DND-41 (cell line): ENCODE measurements around the gene KLHDC8B.

Source experiments
- CTCF ChIP-seq: IDR thresholded peaks from 2 replicates; pipeline ENCODE4 v1.5.1; 2012; ENCODE audit warnings: borderline replicate concordance, low read length, moderate library complexity, mild to moderate bottlenecking; ENCODE audit not compliant: poor library complexity, severe bottlenecking; ENCODE audit errors: extremely low read depth
- EZH2 ChIP-seq: IDR thresholded peaks from 3 replicates; pipeline ENCODE4 v1.6.1; 2012; ENCODE audit warnings: borderline replicate concordance, low read depth, mild to moderate bottlenecking, moderate library complexity, low read length, inconsistent platforms; ENCODE audit not compliant: severe bottlenecking

GRCh38 chr3:49199900-49200281 lies 28.5 kb downstream of the KLHDC8B start:
- TF ChIP-seq CTCF, result no peak
- TF ChIP-seq EZH2, result no peak
